ENCODE results near the gene KLK15. TPM values are rescaled to one million over a fixed set of nuclear protein-coding genes. Genes with fewer than 3 reads are reported as not detected.

KLK15 gene
- total and polyA plus RNA-seq, 2 donors (not counting 3 experiments of a cell fraction or from before 2014, with no cell fraction given), result not detected

- Histone ChIP-seq H2AFZ (ENCODE audit: low read depth, low read length) (no peak overlapping the region), H3K27me3 (ENCODE audit: control insufficient read depth in 2 of 2, insufficient read depth in 2 of 2, low read length in 2 of 2) (no peaks in the 10 kb centered on the region), H3K9ac (replicated peaks; ENCODE audit: extremely low read depth, insufficient read depth, low read length) (no peak overlapping the region), H3K9me1 (replicated peaks; ENCODE audit: control insufficient read depth, extremely low read depth, insufficient read depth, low read length) (no peaks in the 10 kb centered on the region), H3K4me3 (replicated peaks in 1 of 3; ENCODE audit: insufficient read depth in 1 of 3, low read depth in 1 of 3, low read length in 3 of 3) (no peak overlapping the region), H3K27ac (ENCODE audit: insufficient read depth, low read depth, low read length) (no peak overlapping the region), H3K4me1 (ENCODE audit: control insufficient read depth, extremely low read depth, insufficient read depth, low read length) (no peaks in the 10 kb centered on the region), H3K4me2 (ENCODE audit: insufficient read depth, low read length) (no peak overlapping the region), H3K79me2 (ENCODE audit: control insufficient read depth, insufficient read depth, low read length) (no peaks in the 10 kb centered on the region), H4K20me1 (replicated peaks; ENCODE audit: control insufficient read depth, extremely low read depth, insufficient read depth, low read length) (no peaks in the 10 kb centered on the region), H3K9me3 (replicated peaks; ENCODE audit: control insufficient read depth, insufficient read depth, low read length) (no peaks in the 10 kb centered on the region), H3K36me3 (ENCODE audit: control insufficient read depth in 2 of 2, extremely low read depth in 1 of 2, insufficient read depth in 2 of 2, low read length in 2 of 2) (peaks cover 0 to 2% of the 10 kb centered on the region in 2 experiments)
- POLR2A ChIA-PET, result interaction anchor here (1.2 kb wide), 1 partner anchor 89 kb away, joined by 3 read pairs; no protein-coding TSS in a partner anchor
- intact Hi-C loops (cut with micrococcal nuclease) (no loop called here), dilution Hi-C loops (cut with MboI; ENCODE audit: extremely low pct_ligation_motif_present, low sequenced_read_pairs) (no loop called here)
- FAIRE-seq, result no peak
- BruUV-seq (replicated peaks), result no TSS peak
- CTCF ChIA-PET, result interaction anchor here (1.4 kb wide), 1 partner anchor 67 kb away, joined by 3 read pairs; no protein-coding TSS in a partner anchor
- no peak for DNase-seq (ENCODE audit: low read depth, low spot score)
- TF ChIP-seq FOS (IDR thresholded peaks at IDR 0.05; ENCODE audit: borderline replicate concordance, insufficient read depth, low read length) (no peak), MYC (IDR thresholded peaks at IDR 0.05; ENCODE audit: low read depth, low read length) (no peak), GATA2 (IDR thresholded peaks at IDR 0.05; ENCODE audit: insufficient read depth, insufficient read length, low read depth, low read length) (no peak), MAX (IDR thresholded peaks at IDR 0.05; ENCODE audit: insufficient read depth, insufficient read length) (no peak), JUN (IDR thresholded peaks at IDR 0.05; ENCODE audit: borderline replicate concordance, insufficient read depth, insufficient read length, low read depth) (no peak), EZH2 (IDR thresholded peaks at IDR 0.05; ENCODE audit: borderline replicate concordance, low read depth, low read length, severe bottlenecking) (no peak), POLR2A (IDR thresholded peaks at IDR 0.05; ENCODE audit: low read depth, low read length) (no peak)
Observed at GRCh38 chr19:50791594-50792271, 41.6 kb downstream of the KLK15 start.

Measured in endothelial cell of umbilical vein (primary cell).